NCI-H1417 (cell line): ENCODE measurements around the gene ABCC1.
A peak's percentile ranks its signal among the peaks of the same experiment; 100 is the strongest.

Source experiments
- DNase-seq, 3 experiments: peaks; one replicate each; lab custom pipeline; 2025; lab: John Stamatoyannopoulos, UW

ABCC1 gene

GRCh38 chr16:16112450-16113053 lies 163.1 kb downstream of the ABCC1 start:
- no peak for DNase-seq

- no peak for DNase-seq
These were observed 163.7 kb downstream of the ABCC1 start for GRCh38 chr16:16113076-16113475.

DNA sequence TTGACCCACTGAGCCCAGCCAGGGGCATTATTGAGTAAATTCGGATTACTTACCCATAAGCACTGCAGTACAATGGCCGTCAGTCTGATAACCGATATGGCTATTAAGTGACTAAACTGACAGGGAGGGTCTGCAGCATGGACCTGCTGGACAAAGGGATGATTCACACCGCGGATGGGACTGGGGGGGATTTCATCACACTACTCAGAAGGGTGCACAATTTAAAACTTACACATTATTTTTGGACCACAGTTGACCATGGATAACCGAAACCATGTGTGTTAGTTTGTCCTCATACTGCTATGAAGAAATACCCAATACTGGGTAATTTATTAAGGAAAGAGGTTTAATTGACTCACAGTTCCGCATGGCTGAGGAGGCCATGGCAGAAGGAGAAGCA lies 167.4 kb downstream of the ABCC1 start:
- no peak for DNase-seq

DNA sequence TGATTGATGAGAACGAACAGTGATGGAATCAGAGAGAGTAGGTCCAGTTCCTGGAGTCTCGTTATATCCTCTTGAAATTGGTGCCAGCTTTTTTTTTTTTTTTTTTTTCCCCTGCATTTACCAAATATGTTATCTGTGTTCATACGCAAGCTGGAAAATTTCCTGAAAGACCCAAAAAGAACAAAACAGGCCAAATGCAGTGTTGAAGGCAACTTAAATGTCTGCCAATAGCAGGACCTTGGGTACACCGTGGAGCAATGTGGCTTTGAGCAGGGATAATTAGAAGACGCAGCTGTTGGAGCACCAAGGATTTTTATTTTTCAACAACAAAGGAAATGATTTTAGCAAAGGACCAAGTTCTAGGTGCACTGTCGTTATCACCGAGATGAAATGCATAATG lies 168.9 kb downstream of the ABCC1 start:
- DNase-seq, result no peak

DNA sequence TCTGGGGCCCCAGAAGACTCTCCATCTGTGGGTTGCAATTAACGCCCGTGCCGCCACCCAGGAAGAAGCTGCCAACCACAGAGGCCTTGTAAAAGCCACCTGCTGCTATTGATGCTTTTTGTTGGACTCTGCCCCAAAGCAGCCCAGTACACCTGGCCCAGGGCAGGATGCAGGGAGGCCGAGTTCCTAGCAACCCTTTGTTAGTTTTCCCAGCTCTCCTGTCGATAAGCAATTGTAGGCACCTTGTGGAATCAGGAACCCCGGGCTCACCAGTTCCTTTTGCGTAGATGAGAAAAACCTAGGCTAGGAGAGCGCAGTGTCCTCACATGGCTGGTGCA lies 170.6 kb downstream of the ABCC1 start:
- no peak for DNase-seq

DNA sequence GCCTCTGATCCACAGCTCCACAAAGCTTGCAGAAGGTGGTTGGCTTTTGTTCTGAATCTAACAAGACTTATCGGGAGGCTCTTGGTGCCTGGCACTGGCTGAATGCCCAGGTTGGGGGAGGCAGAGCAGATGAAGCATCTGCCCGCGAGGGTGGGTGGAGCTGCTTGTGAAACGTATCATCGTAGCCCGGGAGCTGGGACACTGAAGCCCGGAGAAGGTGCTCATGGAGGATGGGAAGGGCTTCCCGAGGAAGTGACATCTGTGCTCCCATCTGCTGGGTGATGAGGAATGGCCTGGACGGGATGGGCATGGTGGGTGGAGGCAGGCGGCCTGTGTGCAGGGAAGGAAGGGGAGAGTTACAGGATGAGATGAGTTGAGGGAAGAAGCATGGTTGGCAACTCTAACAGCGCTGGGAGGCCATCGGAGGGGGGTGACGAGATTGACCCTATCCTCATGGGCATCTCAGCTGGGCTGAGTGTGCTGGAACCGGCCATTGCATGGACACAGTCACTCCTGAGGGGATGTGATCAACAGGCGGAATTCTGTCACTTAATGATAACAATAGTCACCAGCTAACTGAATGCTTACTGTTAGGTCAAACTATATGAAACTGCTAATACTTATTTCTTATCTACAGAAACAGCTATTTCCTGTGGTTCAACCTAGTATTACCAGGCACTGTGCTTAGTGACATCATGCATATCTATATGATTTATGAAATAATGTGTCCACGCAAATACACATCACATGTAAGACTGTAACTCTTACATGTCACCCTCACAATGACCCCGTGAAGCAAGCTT lies 171.2 kb downstream of the ABCC1 start:
- DNase-seq, result no peak

GRCh38 chr16:16121185-16121727 lies 171.8 kb downstream of the ABCC1 start:
- no peak for DNase-seq

DNA sequence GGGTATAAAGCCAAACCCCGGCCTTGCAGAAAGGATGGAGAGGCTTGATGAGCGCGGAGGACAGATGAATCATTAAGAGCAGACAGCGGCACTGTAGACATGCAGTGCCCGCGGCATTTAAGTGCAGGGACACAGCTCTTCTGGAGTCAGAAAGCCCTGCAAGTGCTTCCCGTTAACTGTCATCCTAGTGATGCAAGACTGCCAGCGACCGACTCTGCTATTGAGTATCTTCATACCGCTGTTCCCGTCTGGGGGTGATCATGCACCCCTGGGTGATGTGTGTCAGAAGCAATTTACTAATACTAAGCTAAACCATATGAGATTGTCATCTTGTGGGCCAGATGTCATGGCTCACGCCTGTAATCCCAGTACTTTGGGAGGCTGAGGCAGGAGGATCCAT lies 172.8 kb downstream of the ABCC1 start:
- no peak for DNase-seq

- DNase-seq, result no peak
These were observed 175.0 kb downstream of the ABCC1 start for GRCh38 chr16:16124438-16124837.

DNA sequence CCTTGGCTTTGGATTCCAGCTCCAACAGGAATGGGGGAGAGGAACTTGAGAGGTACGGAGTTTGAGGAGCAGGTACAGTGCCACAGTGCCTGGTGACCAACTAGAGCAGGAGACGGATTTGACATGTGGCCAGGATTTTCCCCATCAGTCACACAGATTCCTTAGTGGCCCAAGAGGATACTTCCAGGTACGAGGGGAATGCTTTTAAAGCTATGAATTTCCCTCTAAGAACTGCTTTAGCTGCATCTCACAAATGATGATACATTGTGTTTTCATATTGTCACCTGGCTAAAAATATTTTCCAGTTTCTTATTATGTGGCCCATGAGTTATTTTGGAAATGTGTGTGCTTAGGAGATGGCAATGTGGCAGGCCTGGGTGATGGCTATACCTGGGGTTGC lies 175.6 kb downstream of the ABCC1 start:
- no peak for DNase-seq

GRCh38 chr16:16126896-16127295 lies 177.5 kb downstream of the ABCC1 start:
- DNase-seq, result no peak

DNA sequence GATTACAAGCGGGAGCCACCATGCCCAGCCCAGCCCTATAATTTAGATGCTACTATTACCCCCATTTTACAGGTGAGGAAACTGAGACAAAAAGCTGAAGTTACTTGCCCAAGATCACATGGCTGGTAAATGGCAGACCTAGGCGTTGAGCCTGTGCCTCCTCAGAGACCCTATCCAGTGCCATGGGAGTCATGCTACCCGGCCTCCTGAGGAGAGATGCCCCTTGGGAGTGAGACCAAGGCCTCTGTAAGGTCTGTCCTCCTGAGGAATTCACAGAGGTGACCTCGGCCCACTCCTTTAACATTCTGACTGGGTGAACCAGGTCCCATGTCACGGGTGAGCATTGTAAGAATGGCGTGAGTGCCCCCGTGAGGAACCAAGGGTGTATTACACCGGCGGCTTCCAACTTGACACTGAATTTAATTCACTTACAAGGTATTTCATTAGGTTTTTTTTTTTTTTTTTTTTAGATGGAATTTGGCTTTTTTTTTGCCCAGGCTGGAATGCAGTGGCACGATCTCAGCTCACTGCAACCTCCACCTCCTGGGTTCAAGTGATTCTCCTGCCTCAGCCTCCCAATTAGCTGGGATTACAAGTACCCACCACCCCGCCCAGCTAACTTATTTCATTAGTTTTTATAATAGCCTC lies 178.2 kb downstream of the ABCC1 start:
- DNase-seq, result peak; percentile 24 to 72 (median 37)

DNA sequence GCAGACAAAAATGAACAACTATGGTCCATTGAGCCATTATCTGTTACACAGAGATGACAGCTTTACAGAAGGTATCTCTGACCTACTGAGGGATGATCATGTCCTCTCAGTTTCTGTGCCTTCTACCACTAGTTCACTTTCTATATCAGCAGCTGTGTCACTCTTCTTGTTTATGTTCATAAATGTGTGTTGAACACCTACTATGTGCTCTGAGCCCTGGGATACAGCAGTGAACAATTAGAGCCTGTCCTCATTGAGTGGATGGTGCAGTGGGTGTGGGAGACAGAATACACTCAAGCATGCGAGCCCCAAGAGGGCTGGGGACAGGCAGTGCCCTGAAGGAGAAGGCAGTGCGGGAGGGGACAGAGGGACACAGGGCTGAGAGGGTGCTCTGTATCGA lies 181.8 kb downstream of the ABCC1 start:
- DNase-seq, result no peak

GRCh38 chr16:16131659-16132058 lies 182.2 kb downstream of the ABCC1 start:
- DNase-seq, result no peak

GRCh38 chr16:16133943-16134604 lies 184.7 kb downstream of the ABCC1 start:
- DNase-seq, result no peak

DNA sequence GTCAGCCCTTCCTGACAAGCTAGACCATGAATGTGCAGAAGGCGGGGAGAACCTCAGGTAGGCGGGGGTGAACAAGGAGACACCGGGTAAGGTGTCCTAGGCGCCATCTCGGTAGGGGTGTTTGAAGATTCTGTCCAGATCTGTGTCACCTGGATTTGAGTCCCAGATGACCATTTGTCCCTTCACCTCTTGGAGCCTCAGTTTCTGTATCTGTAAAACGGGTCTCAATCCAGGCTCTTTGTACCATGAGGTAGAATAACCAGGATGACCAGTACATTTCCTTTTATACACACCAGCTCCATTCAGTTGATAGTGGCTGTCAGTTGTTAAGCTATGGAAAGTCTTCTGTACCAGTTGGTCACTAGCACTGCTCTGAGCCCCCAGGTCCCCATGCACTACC lies 187.2 kb downstream of the ABCC1 start:
- no peak for DNase-seq

GRCh38 chr16:16137110-16137509 lies 187.7 kb downstream of the ABCC1 start:
- DNase-seq, result no peak

DNA sequence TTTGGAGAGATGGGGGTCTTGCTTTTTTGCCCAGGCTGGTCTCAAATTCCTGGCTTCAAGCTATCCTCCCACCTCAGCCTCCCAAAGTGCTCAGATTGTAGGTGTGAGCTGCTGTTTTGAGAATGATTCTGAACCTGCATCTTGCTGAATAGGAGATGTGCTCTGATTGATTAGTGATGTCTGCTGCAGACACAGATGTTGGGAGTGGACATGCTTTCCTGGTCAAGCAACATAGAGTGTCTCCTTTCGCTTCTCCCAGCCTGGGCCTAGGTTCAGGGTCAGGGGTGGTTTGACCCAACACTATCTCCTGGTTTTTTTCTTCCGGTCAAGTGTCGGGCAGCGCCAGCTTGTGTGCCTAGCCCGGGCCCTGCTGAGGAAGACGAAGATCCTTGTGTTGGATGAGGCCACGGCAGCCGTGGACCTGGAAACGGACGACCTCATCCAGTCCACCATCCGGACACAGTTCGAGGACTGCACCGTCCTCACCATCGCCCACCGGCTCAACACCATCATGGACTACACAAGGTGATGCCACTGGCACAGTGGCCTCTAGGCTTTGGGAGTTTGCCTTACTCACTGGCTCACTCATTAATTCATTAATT lies 188.7 kb downstream of the ABCC1 start:
- DNase-seq, result no peak

GRCh38 chr16:16139061-16139460 lies 189.6 kb downstream of the ABCC1 start:
- DNase-seq, result no peak

DNA sequence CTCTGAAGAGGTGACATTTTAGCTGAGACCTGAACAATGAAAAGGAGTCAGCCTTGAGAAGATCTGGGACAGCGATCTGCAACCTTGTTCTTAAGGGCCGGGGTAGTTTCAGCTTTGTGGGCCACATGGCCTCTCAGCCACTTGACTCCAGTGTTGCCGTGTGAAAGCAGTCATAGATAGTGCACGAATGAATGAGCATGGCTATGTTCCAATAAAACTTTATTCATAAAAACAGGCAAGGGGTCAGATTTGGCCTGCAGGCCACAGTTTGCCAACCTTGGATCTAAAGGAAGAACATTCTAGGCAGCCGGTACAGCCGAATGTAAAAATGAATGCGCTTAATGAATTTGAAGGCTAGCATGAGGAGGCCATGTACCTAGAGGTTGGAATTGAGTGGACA lies 190.4 kb downstream of the ABCC1 start:
- no peak for DNase-seq

- no peak for DNase-seq
These were observed 191.1 kb downstream of the ABCC1 start for GRCh38 chr16:16140537-16140936.

GRCh38 chr16:16141141-16141540 lies 191.7 kb downstream of the ABCC1 start:
- DNase-seq, result no peak
